Neuronal stem cell (in vitro differentiated cells): ENCODE results near the gene STK40.
A peak's percentile ranks its signal among the peaks of the same experiment; 100 is the strongest.

Experiments used
- DNase-seq: peaks from one replicate; pipeline ENCODE4 v3.0.0-alpha.2; 2013; ENCODE audit warnings: low spot score
- H2AFZ ChIP-seq: one replicate; pipeline ENCODE4 v1.6.1; 2013; ENCODE audit warnings: mild to moderate bottlenecking, low read length, inconsistent platforms
- H2AK5ac ChIP-seq: 2 replicates; pipeline ENCODE4 v1.6.1; 2013; ENCODE audit warnings: low read depth, mild to moderate bottlenecking, inconsistent platforms, low read length, moderate library complexity, mixed read lengths
- H2BK120ac ChIP-seq: 2 replicates; pipeline ENCODE4 v1.6.1; 2013; ENCODE audit warnings: low read depth, mild to moderate bottlenecking, inconsistent platforms, low read length, moderate library complexity, mixed read lengths
- H2BK12ac ChIP-seq: one replicate; pipeline ENCODE4 v1.6.1; 2013; ENCODE audit warnings: low read length, inconsistent platforms
- H2BK15ac ChIP-seq: 2 replicates; pipeline ENCODE4 v1.6.1; 2013; ENCODE audit warnings: mild to moderate bottlenecking, low read length, inconsistent platforms, mixed read lengths
- H2BK5ac ChIP-seq: one replicate; pipeline ENCODE4 v1.6.1; 2013; ENCODE audit warnings: inconsistent platforms, mild to moderate bottlenecking, low read length, moderate library complexity
- H3K14ac ChIP-seq: one replicate; pipeline ENCODE4 v1.6.1; 2013; ENCODE audit warnings: low read length, inconsistent platforms
- H3K18ac ChIP-seq: 2 replicates; pipeline ENCODE4 v1.6.1; 2013; ENCODE audit warnings: low read length, inconsistent platforms
- H3K23ac ChIP-seq: 2 replicates; pipeline ENCODE4 v1.6.1; 2013; ENCODE audit warnings: low read depth, mild to moderate bottlenecking, mixed read lengths, low read length, inconsistent platforms; ENCODE audit not compliant: poor library complexity
- H3K27ac ChIP-seq: replicated peaks from 3 replicates; pipeline ENCODE4 v1.5.1; 2013; ENCODE audit warnings: low read length, inconsistent platforms
- H3K27me3 ChIP-seq, 3 experiments: 2 replicates each; pipeline ENCODE4 v1.6.1; 2013; ENCODE audit warnings: low read length in 3 of 3, mild to moderate bottlenecking in 2 of 3, inconsistent platforms in 1 of 3, low read depth in 1 of 3, mixed read lengths in 1 of 3, moderate library complexity in 1 of 3; ENCODE audit not compliant: control insufficient read depth in 3 of 3, insufficient read depth in 3 of 3
- H3K36me3 ChIP-seq, 2 donors: replicated peaks in 1 of 2; 2 replicates each; pipeline ENCODE4 v1.6.1; 2013; ENCODE audit warnings: low read length in 2 of 2; ENCODE audit not compliant: control insufficient read depth in 2 of 2, insufficient read depth in 2 of 2
- H3K4ac ChIP-seq: 2 replicates; pipeline ENCODE4 v1.6.1; 2013; ENCODE audit warnings: inconsistent platforms, mild to moderate bottlenecking, low read length, moderate library complexity
- H3K4me1 ChIP-seq, 2 donors: 1 replicate in 1 of 2; 2 replicates in 1 of 2; pipeline ENCODE4 v1.6.1; 2013; ENCODE audit warnings: low read length in 2 of 2, low read depth in 1 of 2; ENCODE audit not compliant: control insufficient read depth in 2 of 2, insufficient read depth in 1 of 2
- H3K4me2 ChIP-seq: one replicate; pipeline ENCODE4 v1.6.1; 2013; ENCODE audit warnings: mild to moderate bottlenecking, low read length, inconsistent platforms; ENCODE audit not compliant: insufficient read depth, poor library complexity, severe bottlenecking
- H3K4me3 ChIP-seq, 2 donors: 2 replicates each; pipeline ENCODE4 v1.5.1; 2013; ENCODE audit warnings: low read length in 2 of 2, mild to moderate bottlenecking in 2 of 2, inconsistent platforms in 1 of 2, moderate library complexity in 1 of 2
- H3K79me1 ChIP-seq: one replicate; pipeline ENCODE4 v1.6.1; 2013; ENCODE audit warnings: low read depth, mild to moderate bottlenecking, inconsistent platforms, low read length, moderate library complexity
- H3K9ac ChIP-seq: one replicate; pipeline ENCODE4 v1.6.1; 2013; ENCODE audit warnings: mild to moderate bottlenecking, low read depth, low read length, inconsistent platforms; ENCODE audit not compliant: poor library complexity
- H3K9me3 ChIP-seq, 2 donors: replicated peaks in 1 of 2; 2 replicates each; pipeline versions ENCODE3 to v1.6.1; 2013; ENCODE audit warnings: low read length in 2 of 2, mild to moderate bottlenecking in 2 of 2, inconsistent platforms in 1 of 2, low read depth in 1 of 2, mixed read lengths in 1 of 2, moderate library complexity in 1 of 2; ENCODE audit not compliant: control insufficient read depth in 2 of 2, insufficient read depth in 1 of 2
- H4K8ac ChIP-seq: one replicate; pipeline ENCODE4 v1.6.1; 2013; ENCODE audit warnings: low read depth, mild to moderate bottlenecking, inconsistent platforms, low read length, moderate library complexity
- H4K91ac ChIP-seq: one replicate; pipeline ENCODE4 v1.6.1; 2013; ENCODE audit warnings: low read length, low read depth, mild to moderate bottlenecking, inconsistent platforms; ENCODE audit not compliant: poor library complexity
- WGBS, 2 donors: extraction: QIAGEN DNeasy Blood & Tissue Kit; methylation state at CpG; one replicate each; pipeline ENCODE4 v1.1.7; 2013; ENCODE audit warnings: missing lambda C conversion rate in 2 of 2, mixed read lengths in 1 of 2; ENCODE audit not compliant: insufficient read length in 2 of 2, insufficient replicate concordance in 1 of 2; ENCODE audit errors: extremely low coverage in 2 of 2; 5-methylcytosine and 5-hydroxymethylcytosine counted together

Gene STK40

GRCh38 chr1:36372617-36373016 lies 13.1 kb downstream of the STK40 start:
- Histone ChIP-seq H3K79me1 (peaks cover 7% of the 10 kb centered on the region), H3K4me1 (peaks cover 25 to 28% of the 10 kb centered on the region in 2 donors), H3K4me2 (no peak overlapping the region), H3K14ac (no peak overlapping the region), H3K27me3 (no peaks in the 10 kb centered on the region), H4K91ac (no peak overlapping the region), H2AFZ (no peak overlapping the region), H2AK5ac (peak overlapping the region; percentile 5), H2BK120ac (no peak overlapping the region), H3K23ac (peak overlapping the region; percentile 0), H3K4me3 (no peak overlapping the region), H3K9me3 (no peaks in the 10 kb centered on the region), H2BK5ac (no peak overlapping the region), H3K36me3 (peaks cover 4 to 15% of the 10 kb centered on the region in 2 donors), H3K27ac (peak overlapping the region; percentile 94), H4K8ac (no peak overlapping the region), H3K4ac (no peak overlapping the region), H2BK12ac (no peak overlapping the region), H2BK15ac (no peak overlapping the region), H3K18ac (no peak overlapping the region), H3K9ac (no peak overlapping the region)
- DNase-seq = no peak
- no CpG with 5 or more reads among the region's 3 CpGs for WGBS, 2 donors

GRCh38 chr1:36369061-36369861 lies 16.5 kb downstream of the STK40 start:
- no CpG with 5 or more reads among the region's 7 CpGs for WGBS, 2 donors
- no peak overlapping the region for H3K27ac ChIP-seq

GRCh38 chr1:36367798-36368197 lies 17.9 kb downstream of the STK40 start:
- H3K18ac ChIP-seq = no peak overlapping the region

More at GRCh38 chr1:36369061-36369861, 16.5 kb downstream of the STK40 start:
- Histone ChIP-seq H3K14ac (no peak overlapping the region), H2BK15ac (no peak overlapping the region), H3K79me1 (peaks cover 9% of the 10 kb centered on the region), H4K91ac (no peak overlapping the region), H3K18ac (peak overlapping the region; percentile 40), H2AK5ac (peak overlapping the region; percentile 10), H3K4ac (no peak overlapping the region), H2BK12ac (no peak overlapping the region), H2AFZ (no peak overlapping the region), H3K4me3 (no peak overlapping the region), H3K4me2 (no peak overlapping the region), H3K9me3 (no peaks in the 10 kb centered on the region), H2BK5ac (no peak overlapping the region), H3K27me3 (no peaks in the 10 kb centered on the region), H3K36me3 (peaks cover 7 to 23% of the 10 kb centered on the region in 2 donors), H3K9ac (no peak overlapping the region), H3K23ac (peak overlapping the region; percentile 37), H4K8ac (no peak overlapping the region), H2BK120ac (no peak overlapping the region), H3K4me1 (peaks cover 26 to 27% of the 10 kb centered on the region in 2 donors)
- DNase-seq = peak; percentile 77

GRCh38 chr1:36367066-36367465 lies 18.7 kb downstream of the STK40 start:
- H3K9me3 ChIP-seq = no peaks in the 10 kb centered on the region
- no peak overlapping the region for H2AFZ ChIP-seq
- peaks cover 8 to 12% of the 10 kb centered on the region in 2 donors for H3K4me1 ChIP-seq
- peaks cover 9% of the 10 kb centered on the region for H3K79me1 ChIP-seq
- H3K9ac ChIP-seq = no peak overlapping the region
- H2BK12ac ChIP-seq = no peak overlapping the region
- no peak overlapping the region for H2BK15ac ChIP-seq
- H2BK5ac ChIP-seq = no peak overlapping the region
- H2AK5ac ChIP-seq = no peak overlapping the region
- H3K4me2 ChIP-seq = no peak overlapping the region
- no peak overlapping the region for H4K91ac ChIP-seq
- no peak overlapping the region for H3K14ac ChIP-seq
- H4K8ac ChIP-seq = no peak overlapping the region
- no peak overlapping the region for H3K18ac ChIP-seq
- H3K27ac ChIP-seq = no peak overlapping the region
- H3K36me3 ChIP-seq = peaks cover 10 to 29% of the 10 kb centered on the region in 2 donors
- H3K4ac ChIP-seq = no peak overlapping the region
- no peak overlapping the region for H3K4me3 ChIP-seq
- H2BK120ac ChIP-seq = no peak overlapping the region
- no peaks in the 10 kb centered on the region for H3K27me3 ChIP-seq
- no peak overlapping the region for H3K23ac ChIP-seq
- WGBS, 2 donors = no CpG with 5 or more reads among the region's 5 CpGs
- no peak for DNase-seq

More at GRCh38 chr1:36367798-36368197, 17.9 kb downstream of the STK40 start:
- no peak overlapping the region for H2AFZ ChIP-seq
- H3K4me3 ChIP-seq = no peak overlapping the region
- peaks cover 9% of the 10 kb centered on the region for H3K79me1 ChIP-seq
- peaks cover 13 to 14% of the 10 kb centered on the region in 2 donors for H3K4me1 ChIP-seq
- no peak overlapping the region for H4K8ac ChIP-seq
- H3K27ac ChIP-seq = no peak overlapping the region
- H2BK15ac ChIP-seq = no peak overlapping the region
- no peak overlapping the region for H2BK12ac ChIP-seq
- no peak overlapping the region for H3K4ac ChIP-seq
- H2AK5ac ChIP-seq = peak overlapping the region; percentile 67
- no peak overlapping the region for H3K14ac ChIP-seq
- H3K9me3 ChIP-seq = no peaks in the 10 kb centered on the region
- WGBS, 2 donors = no CpG with 5 or more reads among the region's 4 CpGs
- no peak overlapping the region for H3K9ac ChIP-seq
- no peak for DNase-seq
- H3K36me3 ChIP-seq = peaks cover 7 to 25% of the 10 kb centered on the region in 2 donors
- H3K23ac ChIP-seq = no peak overlapping the region
- H2BK5ac ChIP-seq = no peak overlapping the region
- no peak overlapping the region for H2BK120ac ChIP-seq
- H3K27me3 ChIP-seq = no peaks in the 10 kb centered on the region
- no peak overlapping the region for H4K91ac ChIP-seq
- H3K4me2 ChIP-seq = no peak overlapping the region
